ENCODE results near the gene MAVS. TPM values are rescaled to one million over a fixed set of nuclear protein-coding genes. Genes with fewer than 3 reads are reported as not detected.
"Not testable (repeated sequence)": the region's sequence is repeated elsewhere in the genome, so short reads cannot be mapped to it uniquely, and the experiment has no call there.

Gene MAVS
- total RNA-seq, 1 donor from 2014 or later = 44.9 TPM

DNA sequence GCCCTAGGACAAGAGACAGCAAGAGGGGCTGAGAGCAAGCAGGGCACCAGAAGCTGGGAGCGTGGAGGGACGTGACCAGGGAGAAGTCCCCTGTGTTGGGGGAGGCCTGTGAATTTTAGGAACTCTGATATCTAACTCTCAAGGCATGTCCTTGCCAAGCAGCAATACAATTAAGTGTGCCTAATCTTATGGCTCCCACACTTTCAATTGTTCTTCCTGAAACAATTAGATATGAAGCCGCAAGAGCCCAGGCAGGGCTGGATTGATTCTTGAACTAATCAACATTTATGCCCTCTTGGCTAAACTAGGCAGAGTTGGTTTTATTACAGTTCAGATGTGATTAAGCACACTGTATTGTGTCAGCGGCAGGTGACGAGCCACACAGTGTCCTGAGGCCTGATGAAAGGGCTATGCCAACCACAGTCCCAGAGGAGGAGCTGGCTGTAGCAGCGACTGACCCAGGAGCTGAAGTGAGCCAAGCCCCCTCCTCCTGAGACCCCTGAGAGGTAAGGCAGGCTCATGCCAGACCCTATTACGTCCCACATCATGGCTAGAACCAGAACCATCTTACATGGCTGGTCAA, 4.2 kb upstream of the MAVS start:
- intact Hi-C loops (cut with micrococcal nuclease) = no loop called here
- H3K36me3 ChIP-seq = no peaks in the 10 kb centered on the region
- no peak for TF ChIP-seq CTCF (IDR thresholded peaks at IDR 0.05; ENCODE audit: borderline replicate concordance)
- no peaks in the 10 kb centered on the region for H3K27me3 ChIP-seq (ENCODE audit: low read depth)
- no peak for DNase-seq
- no peaks in the 10 kb centered on the region for H3K9me3 ChIP-seq (replicated peaks)
- H3K27ac ChIP-seq (replicated peaks) = peak overlapping the region; percentile 54
- H3K4me3 ChIP-seq = no peak overlapping the region
- H3K4me1 ChIP-seq = peaks cover 31% of the 10 kb centered on the region

DNA sequence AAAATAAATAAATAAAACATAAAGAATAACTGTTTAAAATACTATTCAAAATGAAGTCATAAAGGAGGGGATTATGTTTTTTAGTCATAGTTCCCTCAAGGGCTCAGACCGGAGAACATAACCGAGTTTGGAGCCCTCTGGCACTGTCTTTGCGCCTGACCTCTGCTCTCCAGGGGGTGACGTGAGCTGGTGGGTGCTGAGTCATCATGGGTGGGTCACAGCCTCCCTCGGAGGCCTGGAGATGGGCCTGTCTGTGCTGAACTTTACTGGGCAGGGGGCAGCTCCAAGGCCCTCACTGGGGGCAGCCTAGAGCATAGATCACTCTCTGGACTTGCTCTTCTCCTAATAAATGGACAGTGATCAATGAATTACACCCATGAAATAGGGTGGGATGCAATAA, 3.1 kb upstream of the MAVS start:
- TF ChIP-seq CTCF (IDR thresholded peaks at IDR 0.05; ENCODE audit: borderline replicate concordance) = no peak
- intact Hi-C loops (cut with micrococcal nuclease) = no loop called here
- Histone ChIP-seq H3K27ac (replicated peaks) (no peak overlapping the region), H3K27me3 (ENCODE audit: low read depth) (no peaks in the 10 kb centered on the region), H3K9me3 (replicated peaks) (no peaks in the 10 kb centered on the region), H3K4me1 (peaks cover 42% of the 10 kb centered on the region), H3K36me3 (no peaks in the 10 kb centered on the region), H3K4me3 (no peak overlapping the region)
- no peak for DNase-seq

DNA sequence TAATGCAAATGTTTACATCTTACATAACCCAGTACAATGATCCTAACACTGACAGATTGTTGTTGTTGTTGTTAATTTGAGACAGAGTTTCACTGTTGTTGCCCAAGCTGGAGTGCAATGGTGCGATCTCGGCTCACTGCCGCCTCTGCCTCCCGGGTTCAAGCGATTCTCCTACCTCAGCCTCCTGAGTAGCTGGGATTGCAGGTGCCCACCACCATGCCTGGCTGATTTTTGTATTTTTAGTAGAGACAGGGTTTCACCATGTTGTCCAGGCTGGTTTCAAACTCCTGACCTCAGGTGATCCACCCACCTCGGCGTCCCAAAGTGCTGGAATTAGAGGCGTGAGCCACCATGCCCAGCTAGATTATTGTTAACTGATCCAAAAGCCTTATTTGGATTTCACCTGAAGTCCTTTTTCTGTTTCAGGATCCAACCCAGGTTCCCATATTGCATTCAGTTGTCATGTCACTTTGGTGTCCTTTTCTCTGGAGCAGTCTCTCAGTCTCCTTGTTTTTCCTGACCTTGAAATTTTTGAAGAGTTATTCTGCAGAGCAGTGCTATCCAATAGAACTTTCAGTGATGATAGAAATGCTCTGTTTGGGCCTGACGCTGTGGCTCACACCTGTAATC, 2.5 kb upstream of the MAVS start:
- H3K36me3 ChIP-seq; H3K9me3 ChIP-seq (replicated peaks); DNase-seq; H3K27ac ChIP-seq (replicated peaks); intact Hi-C loops (cut with micrococcal nuclease); H3K27me3 ChIP-seq (ENCODE audit: low read depth); H3K4me3 ChIP-seq: not testable (repeated sequence)
- H3K4me1 ChIP-seq = peaks cover 47% of the 10 kb centered on the region

DNA sequence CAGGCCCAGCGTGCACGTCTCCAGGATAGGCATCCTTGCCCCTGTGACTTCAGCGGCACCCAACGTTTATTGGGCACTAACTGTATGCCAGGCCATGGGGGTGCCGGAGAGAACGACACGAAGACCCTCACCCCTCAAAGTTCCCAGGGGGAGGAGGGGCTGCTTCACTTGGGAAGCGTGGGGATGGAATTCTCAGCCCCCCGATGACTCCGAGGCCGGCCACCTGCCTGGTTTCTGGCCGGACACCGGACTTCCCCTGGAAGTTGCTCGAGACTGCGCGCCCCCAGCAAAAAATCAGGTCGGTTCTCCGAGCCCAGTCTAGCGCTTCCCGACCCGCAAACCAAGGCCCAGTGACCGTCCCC, 275 bp upstream of the MAVS start:
- Histone ChIP-seq H3K4me1 (peaks cover 47% of the 10 kb centered on the region), H3K36me3 (no peaks in the 10 kb centered on the region), H3K4me3 (peak overlapping the region; percentile 100), H3K27ac (replicated peaks) (peak overlapping the region; percentile 99), H3K27me3 (ENCODE audit: low read depth) (no peaks in the 10 kb centered on the region), H3K9me3 (replicated peaks) (no peaks in the 10 kb centered on the region)
- DNase-seq = no peak
- no peak for TF ChIP-seq CTCF (IDR thresholded peaks at IDR 0.05; ENCODE audit: borderline replicate concordance)
- intact Hi-C loops (cut with micrococcal nuclease) = no loop called here

- no peak for DNase-seq
- Histone ChIP-seq H3K9me3 (replicated peaks) (no peaks in the 10 kb centered on the region), H3K36me3 (no peaks in the 10 kb centered on the region), H3K4me1 (peaks cover 43% of the 10 kb centered on the region), H3K27me3 (ENCODE audit: low read depth) (no peaks in the 10 kb centered on the region), H3K4me3 (peak overlapping the region; percentile 100), H3K27ac (replicated peaks) (peak overlapping the region; percentile 99)
- no peak for TF ChIP-seq CTCF (IDR thresholded peaks at IDR 0.05; ENCODE audit: borderline replicate concordance)
- intact Hi-C loops (cut with micrococcal nuclease) = no loop called here
Measured at GRCh38 chr20:3847429-3847940, 851 bp downstream of the MAVS start.

DNA sequence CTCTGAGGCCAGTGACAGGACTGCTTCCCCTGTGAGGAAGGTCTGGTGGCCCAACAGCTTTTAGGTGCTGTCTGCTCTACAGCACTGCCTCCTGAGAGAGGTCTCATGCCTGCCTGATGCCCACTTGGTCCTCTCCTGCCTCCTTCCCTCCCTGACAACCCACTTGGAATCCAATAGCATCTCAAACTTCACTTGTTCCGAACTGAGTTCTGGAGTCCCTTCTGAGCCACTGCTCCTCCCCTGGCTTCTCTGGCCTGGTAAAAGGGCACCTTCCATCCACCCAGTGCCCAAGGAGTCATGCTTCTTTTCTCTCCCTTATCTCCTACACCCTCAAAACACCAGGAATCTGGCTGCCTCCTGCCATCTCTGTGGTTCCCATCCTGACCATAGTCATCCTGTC, 1.9 kb downstream of the MAVS start:
- peak overlapping the region; percentile 3 for H3K27ac ChIP-seq (replicated peaks)
- TF ChIP-seq CTCF (IDR thresholded peaks at IDR 0.05; ENCODE audit: borderline replicate concordance) = no peak
- H3K27me3 ChIP-seq (ENCODE audit: low read depth) = no peaks in the 10 kb centered on the region
- H3K36me3 ChIP-seq = no peaks in the 10 kb centered on the region
- H3K4me3 ChIP-seq = no peak overlapping the region
- H3K9me3 ChIP-seq (replicated peaks) = no peaks in the 10 kb centered on the region
- intact Hi-C loops (cut with micrococcal nuclease) = no loop called here
- peaks cover 34% of the 10 kb centered on the region for H3K4me1 ChIP-seq
- DNase-seq = no peak

All from left ventricle myocardium inferior (tissue), 1 donor.